WTC11 (cell line): ENCODE measurements around the gene NAXD. TPM values are rescaled to one million over a fixed set of nuclear protein-coding genes. Genes with fewer than 3 reads are reported as not detected.
A peak's percentile ranks its signal among the peaks of the same experiment; 100 is the strongest.
"Not testable (repeated sequence)": the region's sequence is repeated elsewhere in the genome, so short reads cannot be mapped to it uniquely, and the experiment has no call there.

Experiments used
- ATAC-seq: fragments of 200-7000 bp; cut with Tn5 transposase; 2 replicates; pipeline ENCODE4 v1.10.0; 2021; ENCODE audit warnings: mild to moderate bottlenecking, moderate library complexity
- CTCF ChIA-PET: fragments of 300-600 bp; sonication (Branson Sonifier 250); formaldehyde crosslinking; loops from one replicate; lab custom pipeline; 2021; ENCODE audit warnings: antibody characterized with exemption; lab: Charles Lee
- POLR2A ChIA-PET: fragments of 350-600 bp; sonication (Branson Sonifier 250); formaldehyde crosslinking; loops from one replicate; lab custom pipeline; 2021; ENCODE audit warnings: antibody characterized with exemption; lab: Charles Lee
- DNase-seq: peaks from one replicate; pipeline ENCODE4 v3.0.0; 2021; ENCODE audit warnings: low spot score
- H3K27ac Mint-ChIP-seq: 2 replicates; pipeline ENCODE4 v1.8.0; 2021; ENCODE audit warnings: mixed read lengths
- H3K27me3 Mint-ChIP-seq: 2 replicates; pipeline ENCODE4 v1.8.0; 2021; ENCODE audit warnings: low read depth, mild to moderate bottlenecking, moderate library complexity, mixed read lengths
- H3K36me3 Mint-ChIP-seq: 2 replicates; pipeline ENCODE4 v1.8.0; 2021; ENCODE audit warnings: mixed read lengths
- H3K4me1 Mint-ChIP-seq: 2 replicates; pipeline ENCODE4 v1.8.0; 2022; ENCODE audit warnings: mixed read lengths
- H3K4me3 Mint-ChIP-seq: 2 replicates; pipeline ENCODE4 v1.8.0; 2021; ENCODE audit warnings: mild to moderate bottlenecking, moderate library complexity, mixed read lengths
- H3K9me3 Mint-ChIP-seq: 2 replicates; pipeline ENCODE4 v1.8.0; 2021; ENCODE audit warnings: mixed read lengths
- AR ChIP-seq: fragments of 250-450 bp; sonication (Bioruptor Pico); IDR thresholded peaks from 2 replicates; pipeline ENCODE4 v1.9.0; 2021; ENCODE audit warnings: mild to moderate bottlenecking
- ARID4B ChIP-seq: sonication (generic); formaldehyde crosslinking; IDR thresholded peaks from 2 replicates; pipeline ENCODE4 v1.8.0; 2023; ENCODE audit warnings: missing genetic modification reagents, mild to moderate bottlenecking, borderline replicate concordance
- CTCF ChIP-seq: fragments of 200-600 bp; IDR thresholded peaks from 2 replicates; pipeline ENCODE4 v1.8.0; 2022; ENCODE audit warnings: antibody characterized with exemption
- E2F1 ChIP-seq: sonication (generic); formaldehyde crosslinking; IDR thresholded peaks from 2 replicates; pipeline ENCODE4 v1.8.0; 2022; ENCODE audit warnings: mild to moderate bottlenecking, missing genetic modification reagents
- KAT7 ChIP-seq: sonication (generic); formaldehyde crosslinking; IDR thresholded peaks from 2 replicates; pipeline ENCODE4 v1.8.1; 2023; ENCODE audit warnings: missing genetic modification reagents, mild to moderate bottlenecking, borderline replicate concordance
- MAX ChIP-seq: sonication (generic); formaldehyde crosslinking; IDR thresholded peaks from 2 replicates; pipeline ENCODE4 v1.8.0; 2022; ENCODE audit warnings: mild to moderate bottlenecking, missing genetic modification reagents
- MLX ChIP-seq: sonication (generic); formaldehyde crosslinking; IDR thresholded peaks from 2 replicates; pipeline ENCODE4 v1.8.1; 2023; ENCODE audit warnings: mild to moderate bottlenecking, missing genetic modification reagents, moderate library complexity
- NFYB ChIP-seq: sonication (generic); formaldehyde crosslinking; conservative IDR thresholded peaks from 2 replicates; pipeline ENCODE4 v1.8.0; 2022; ENCODE audit warnings: low read depth, missing genetic modification reagents
- PRDM15 ChIP-seq: sonication (generic); formaldehyde crosslinking; IDR thresholded peaks from 2 replicates; pipeline ENCODE4 v1.8.0; 2022; ENCODE audit warnings: missing genetic modification reagents
- RELA ChIP-seq: sonication (generic); formaldehyde crosslinking; IDR thresholded peaks from 2 replicates; pipeline ENCODE4 v1.8.1; 2022; ENCODE audit warnings: missing genetic modification reagents, mild to moderate bottlenecking, borderline replicate concordance
- TCF7 ChIP-seq: sonication (generic); formaldehyde crosslinking; IDR thresholded peaks from 2 replicates; pipeline ENCODE4 v1.8.0; 2022; ENCODE audit warnings: mild to moderate bottlenecking, low read depth, missing genetic modification reagents, moderate library complexity
- TP53 ChIP-seq: sonication (generic); formaldehyde crosslinking; IDR thresholded peaks from 2 replicates; pipeline ENCODE4 v1.8.1; 2023; ENCODE audit warnings: mild to moderate bottlenecking, missing genetic modification reagents
- ZBTB43 ChIP-seq: sonication (generic); formaldehyde crosslinking; IDR thresholded peaks from 2 replicates; pipeline ENCODE4 v1.8.1; 2023; ENCODE audit warnings: mild to moderate bottlenecking, missing genetic modification reagents
- ZNF121 ChIP-seq: sonication (generic); formaldehyde crosslinking; IDR thresholded peaks from 2 replicates; pipeline ENCODE4 v1.8.0; 2023; ENCODE audit warnings: missing genetic modification reagents
- ZNF671 ChIP-seq: fragments of 250-450 bp; sonication (Bioruptor Pico); IDR thresholded peaks from 2 replicates; pipeline ENCODE4 v1.8.0; 2021; ENCODE audit warnings: mild to moderate bottlenecking
- total RNA-seq: library from RNA; stranded (reverse); gene quantifications from 3 replicates; pipeline ENCODE4 v1.2.3, GENCODE V29; 2021

The NAXD gene
- total RNA-seq, 1 experiment from 2014 or later = 29.3 TPM

- no peak overlapping the region for H3K27ac Mint-ChIP-seq
- ATAC-seq = no peak
- H3K4me3 Mint-ChIP-seq = no peak overlapping the region
- peaks cover 9% of the 10 kb centered on the region for H3K9me3 Mint-ChIP-seq
- H3K27me3 Mint-ChIP-seq = no peaks in the 10 kb centered on the region
- no peak for TF ChIP-seq ZNF121 (CRISPR knock-in tag)
- TF ChIP-seq TCF7 (CRISPR knock-in tag) = no peak
- no peak for TF ChIP-seq E2F1 (CRISPR knock-in tag)
- no peak for TF ChIP-seq ARID4B (CRISPR knock-in tag)
- no peak for TF ChIP-seq MLX
- no peak for TF ChIP-seq KAT7 (CRISPR knock-in tag)
- TF ChIP-seq ZBTB43 (CRISPR knock-in tag) = no peak
- no peak for TF ChIP-seq ZNF671
- TF ChIP-seq AR = no peak
- peaks cover 48% of the 10 kb centered on the region for H3K36me3 Mint-ChIP-seq
- ChIA-PET POLR2A (interaction anchor here (0.6 kb wide), 1 partner anchor 447 kb away, joined by 6 read pairs; no protein-coding TSS in a partner anchor), CTCF (no interaction called here)
- H3K4me1 Mint-ChIP-seq = peaks cover 3% of the 10 kb centered on the region
- DNase-seq = no peak
Measured at GRCh38 chr13:110630566-110631119, 15.3 kb downstream of the NAXD start.

- H3K4me3 Mint-ChIP-seq, CTCF ChIA-PET, H3K27me3 Mint-ChIP-seq: not testable (repeated sequence)
- peak overlapping the region; percentile 84 for H3K27ac Mint-ChIP-seq
- TF ChIP-seq NFYB (CRISPR knock-in tag) = peak; percentile 50; the same call in 1 of the 2 replicates
- TF ChIP-seq, all 79 proteins: peak for 1; not testable (repeated sequence) for 78
- H3K4me1 Mint-ChIP-seq, DNase-seq, ATAC-seq, H3K9me3 Mint-ChIP-seq, POLR2A ChIA-PET: not testable (repeated sequence)
- H3K36me3 Mint-ChIP-seq = peaks cover 64% of the 10 kb centered on the region
Measured at GRCh38 chr13:110632255-110632654, 16.9 kb downstream of the NAXD start.

GRCh38 chr13:110633776-110634175 is 18.4 kb downstream of the NAXD start:
- H3K36me3 Mint-ChIP-seq = peaks cover 59% of the 10 kb centered on the region
- no peak for ATAC-seq
- no peak overlapping the region for H3K4me3 Mint-ChIP-seq
- no peak for DNase-seq
- H3K4me1 Mint-ChIP-seq = no peaks in the 10 kb centered on the region
- CTCF ChIA-PET = no interaction called here
- peaks cover 9% of the 10 kb centered on the region for H3K9me3 Mint-ChIP-seq
- POLR2A ChIA-PET = interaction anchor here (0.6 kb wide), 1 partner anchor 16 kb away, joined by 3 read pairs; no protein-coding TSS in a partner anchor
- no peak overlapping the region for H3K27ac Mint-ChIP-seq
- H3K27me3 Mint-ChIP-seq = no peaks in the 10 kb centered on the region
- TF ChIP-seq TP53 (CRISPR knock-in tag) = no peak
- no peak for TF ChIP-seq RELA (CRISPR knock-in tag)
- TF ChIP-seq MAX (CRISPR knock-in tag) = no peak
- TF ChIP-seq CTCF = no peak
- TF ChIP-seq PRDM15 (CRISPR knock-in tag) = no peak
